ENCODE results near the gene FGF12.

The FGF12 gene

DNA sequence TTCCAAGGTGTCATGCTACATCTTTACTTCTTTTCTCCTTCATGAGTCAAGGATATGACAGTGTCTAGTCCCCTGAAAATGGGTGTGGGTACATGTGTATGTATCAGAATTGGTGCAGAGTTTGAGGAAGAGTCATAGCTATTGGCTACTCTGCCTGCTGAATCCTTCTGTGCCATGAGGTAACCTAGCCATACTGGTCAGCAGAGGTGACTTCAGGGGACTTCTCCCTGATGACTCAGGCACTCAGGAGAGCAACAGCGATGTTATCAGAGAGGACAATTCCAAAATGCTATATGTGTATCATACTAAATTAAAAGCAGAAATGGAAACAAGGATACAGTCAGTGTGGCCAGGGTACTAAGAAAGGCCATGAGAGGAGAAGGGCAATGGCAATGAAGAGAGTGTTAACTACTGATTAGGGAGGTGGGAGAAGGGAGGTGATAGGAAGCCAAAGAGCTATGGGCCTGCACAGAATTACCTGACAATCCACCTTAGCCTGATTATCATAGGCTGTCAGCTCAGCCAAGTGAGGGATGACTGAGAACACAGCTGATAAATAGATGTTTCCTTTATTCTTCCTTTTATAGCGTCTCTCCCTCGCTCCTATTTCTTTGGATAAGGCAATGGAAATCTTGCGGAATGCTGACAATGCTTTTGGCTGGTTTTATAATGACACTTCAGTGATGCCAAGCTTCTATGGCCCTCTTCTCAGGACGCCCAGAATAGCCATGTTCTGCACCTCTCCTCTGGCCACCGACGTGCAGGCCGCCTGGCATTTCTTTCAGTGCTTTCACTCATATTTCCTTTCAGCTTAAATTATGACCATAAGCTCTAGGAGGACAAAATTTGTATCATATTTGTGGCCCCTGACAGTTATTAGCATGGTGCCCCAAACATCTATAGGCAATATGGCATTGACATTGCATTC is 90.6 kb downstream of the FGF12 start:
- TF ChIP-seq, protein P1, sequence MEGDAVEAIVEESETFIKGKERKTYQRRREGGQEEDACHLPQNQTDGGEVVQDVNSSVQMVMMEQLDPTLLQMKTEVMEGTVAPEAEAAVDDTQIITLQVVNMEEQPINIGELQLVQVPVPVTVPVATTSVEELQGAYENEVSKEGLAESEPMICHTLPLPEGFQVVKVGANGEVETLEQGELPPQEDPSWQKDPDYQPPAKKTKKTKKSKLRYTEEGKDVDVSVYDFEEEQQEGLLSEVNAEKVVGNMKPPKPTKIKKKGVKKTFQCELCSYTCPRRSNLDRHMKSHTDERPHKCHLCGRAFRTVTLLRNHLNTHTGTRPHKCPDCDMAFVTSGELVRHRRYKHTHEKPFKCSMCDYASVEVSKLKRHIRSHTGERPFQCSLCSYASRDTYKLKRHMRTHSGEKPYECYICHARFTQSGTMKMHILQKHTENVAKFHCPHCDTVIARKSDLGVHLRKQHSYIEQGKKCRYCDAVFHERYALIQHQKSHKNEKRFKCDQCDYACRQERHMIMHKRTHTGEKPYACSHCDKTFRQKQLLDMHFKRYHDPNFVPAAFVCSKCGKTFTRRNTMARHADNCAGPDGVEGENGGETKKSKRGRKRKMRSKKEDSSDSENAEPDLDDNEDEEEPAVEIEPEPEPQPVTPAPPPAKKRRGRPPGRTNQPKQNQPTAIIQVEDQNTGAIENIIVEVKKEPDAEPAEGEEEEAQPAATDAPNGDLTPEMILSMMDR (IDR thresholded peaks at IDR 0.05; ENCODE audit: low read length, missing control alignments) = no peak
- no peak overlapping the region for H3K4me3 ChIP-seq (replicated peaks; ENCODE audit: low read depth, low read length)
- DNase-seq (ENCODE audit: low read depth) = no peak

DNA sequence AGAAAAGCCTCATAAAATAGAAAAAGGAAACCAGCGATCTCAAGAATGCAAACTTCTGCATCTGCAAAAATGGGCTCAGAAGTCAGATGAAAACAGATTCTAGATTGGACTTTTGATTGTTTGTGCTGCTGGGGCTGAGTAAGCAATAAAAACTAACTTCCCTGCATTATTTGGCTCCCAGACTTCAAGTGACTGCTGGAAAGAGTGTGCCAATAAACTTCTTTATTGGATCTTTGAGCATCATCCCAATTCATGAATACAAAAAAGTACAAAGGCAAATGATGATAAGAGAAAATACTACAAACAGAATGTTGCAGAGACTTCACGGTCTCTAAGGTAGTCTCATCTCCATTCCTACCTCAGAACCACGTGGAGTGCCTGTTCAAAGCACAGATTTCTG is 97.9 kb downstream of the FGF12 start:
- no peak overlapping the region for H3K4me3 ChIP-seq (replicated peaks; ENCODE audit: low read depth, low read length)
- TF ChIP-seq, protein P1 (IDR thresholded peaks at IDR 0.05; ENCODE audit: low read length, missing control alignments) = no peak
- no peak for DNase-seq (ENCODE audit: low read depth)

DNA sequence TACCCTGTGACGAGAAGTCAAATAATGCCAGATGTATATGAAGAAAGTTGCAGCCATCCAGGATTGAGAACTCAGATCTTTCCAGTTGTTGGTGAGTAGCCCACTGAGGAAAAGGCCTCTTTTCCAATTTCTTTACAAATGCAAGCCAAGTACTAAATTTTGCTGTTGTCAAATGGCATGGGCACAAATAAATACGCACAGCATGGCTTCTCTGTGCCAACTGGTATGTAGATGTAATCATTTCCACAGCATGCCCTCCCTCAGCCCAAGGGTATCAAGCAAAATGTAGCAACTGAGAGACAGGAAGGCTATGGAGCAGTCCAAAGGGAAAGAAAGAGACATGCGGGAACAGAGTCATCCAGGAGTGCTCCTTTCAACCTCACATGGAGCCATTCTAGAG is 105.4 kb downstream of the FGF12 start:
- no peak overlapping the region for H3K4me3 ChIP-seq (replicated peaks; ENCODE audit: low read depth, low read length)

DNA sequence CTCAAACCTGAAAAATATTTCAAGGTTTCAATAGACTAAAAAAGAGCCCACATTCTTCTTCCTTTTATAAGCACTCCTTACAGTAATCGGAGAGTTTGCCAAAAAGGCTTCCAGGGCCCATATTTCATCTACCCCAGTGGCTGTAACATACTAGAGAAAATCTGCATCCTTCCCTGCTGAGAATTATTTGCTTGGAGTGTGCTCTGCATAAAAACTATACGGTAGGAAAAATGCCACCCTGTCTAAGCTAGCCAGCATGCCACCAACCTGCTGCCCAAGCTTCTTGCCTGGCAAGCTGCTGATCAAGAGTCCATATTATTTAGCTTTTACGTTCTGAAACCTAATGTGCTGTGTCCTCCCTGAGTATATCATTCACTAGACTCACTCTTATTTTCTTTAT is 107.1 kb downstream of the FGF12 start:
- TF ChIP-seq, protein P1 (IDR thresholded peaks at IDR 0.05; ENCODE audit: low read length, missing control alignments) = no peak
- no peak for DNase-seq (ENCODE audit: low read depth)
- no peak overlapping the region for H3K4me3 ChIP-seq (replicated peaks; ENCODE audit: low read depth, low read length)

More for the DNA sequence above, 105.4 kb downstream of the FGF12 start:
- TF ChIP-seq, protein P1 (IDR thresholded peaks at IDR 0.05; ENCODE audit: low read length, missing control alignments) = no peak
- DNase-seq (ENCODE audit: low read depth) = no peak

DNA sequence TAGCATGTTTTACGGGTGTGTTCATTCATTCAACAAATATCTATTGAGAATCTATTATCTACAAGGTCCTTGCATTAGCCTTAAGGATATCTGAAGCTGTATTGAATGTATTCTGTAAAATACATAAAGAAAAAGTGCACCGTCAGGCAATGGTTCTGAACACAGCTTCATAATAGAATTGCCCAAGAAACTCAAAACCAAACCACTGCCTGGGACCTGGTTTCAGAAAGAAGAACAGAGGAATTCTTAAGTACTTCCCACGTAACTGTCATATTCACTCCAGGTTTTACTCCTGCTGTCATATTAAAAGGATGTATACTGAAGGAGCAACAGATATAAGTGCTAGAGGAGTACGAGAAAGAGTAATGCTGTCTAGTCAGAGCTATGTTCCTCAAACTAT is 115.9 kb downstream of the FGF12 start:
- TF ChIP-seq, protein P1 (IDR thresholded peaks at IDR 0.05; ENCODE audit: low read length, missing control alignments) = no peak
- H3K4me3 ChIP-seq (replicated peaks; ENCODE audit: low read depth, low read length) = no peak overlapping the region
- DNase-seq (ENCODE audit: low read depth) = no peak

DNA sequence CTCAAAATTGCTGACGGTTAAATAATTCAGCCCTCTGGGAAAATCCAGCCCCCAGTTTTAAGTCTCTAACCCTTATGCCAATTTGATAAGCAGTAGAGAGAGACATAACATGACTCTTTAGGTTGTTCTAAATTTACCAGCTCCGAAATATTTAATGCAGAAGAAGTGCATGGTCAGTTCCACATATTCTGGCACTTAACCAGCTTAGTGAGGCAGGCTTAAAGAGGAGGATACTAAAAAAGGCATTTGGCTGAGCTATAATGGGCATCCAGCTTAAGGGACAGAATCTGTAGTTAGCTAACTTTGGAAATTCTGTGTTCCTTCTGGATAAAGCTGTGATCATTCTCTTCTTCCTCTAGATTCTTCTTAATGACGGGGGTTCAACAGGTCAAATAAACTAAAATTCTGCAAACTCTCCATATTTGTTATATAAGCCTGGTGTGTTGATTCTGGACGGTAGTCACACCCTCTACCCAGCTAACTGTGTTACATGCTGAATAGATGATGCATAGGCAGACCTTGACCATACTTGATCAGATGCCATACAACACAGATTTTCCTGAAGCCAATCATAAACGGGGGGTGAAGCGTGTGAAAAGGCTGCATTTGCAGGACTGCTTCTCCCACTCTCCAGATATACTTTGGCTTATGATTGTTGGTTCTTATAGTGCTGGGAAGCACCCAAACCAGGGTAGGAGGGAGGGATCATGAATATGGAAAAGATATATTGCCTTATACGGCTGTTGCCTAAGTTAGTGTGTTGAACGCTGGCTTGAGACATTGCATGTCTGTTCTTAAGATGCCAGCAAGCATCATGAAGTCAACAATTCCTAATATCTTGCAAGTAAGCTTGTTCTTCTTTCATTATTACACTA is 118.4 kb downstream of the FGF12 start:
- TF ChIP-seq, protein P1 (IDR thresholded peaks at IDR 0.05; ENCODE audit: low read length, missing control alignments) = no peak
- DNase-seq (ENCODE audit: low read depth) = no peak
- H3K4me3 ChIP-seq (replicated peaks; ENCODE audit: low read depth, low read length) = no peak overlapping the region
